Glomerular visceral epithelial cell (primary cell): ENCODE measurements around the gene FAM98A.

Experiments
- DNase-seq: peaks from one replicate; pipeline ENCODE4 v3.0.0-alpha.2; 2016; ENCODE audit errors: extremely low spot score

The FAM98A gene

GRCh38 chr2:33597026-33597425 is 2.1 kb downstream of the FAM98A start:
- DNase-seq, result no peak

GRCh38 chr2:33595385-33595784 is 3.7 kb downstream of the FAM98A start:
- no peak for DNase-seq

GRCh38 chr2:33589444-33589843 is 9.7 kb downstream of the FAM98A start:
- no peak for DNase-seq

GRCh38 chr2:33588232-33588631 is 10.9 kb downstream of the FAM98A start:
- DNase-seq, result no peak

GRCh38 chr2:33586766-33587165 is 12.3 kb downstream of the FAM98A start:
- DNase-seq, result no peak

- DNase-seq, result peak; percentile 20
Measured at GRCh38 chr2:33583194-33583938, 15.7 kb downstream of the FAM98A start.

- DNase-seq, result no peak
Measured at GRCh38 chr2:33581872-33582271, 17.2 kb downstream of the FAM98A start.

- DNase-seq, result no peak
Measured at GRCh38 chr2:33579227-33579626, 19.9 kb downstream of the FAM98A start.

- DNase-seq, result no peak
Measured at GRCh38 chr2:33577668-33578067, 21.4 kb downstream of the FAM98A start.

- no peak for DNase-seq
Measured at GRCh38 chr2:33577084-33577483, 22.0 kb downstream of the FAM98A start.

GRCh38 chr2:33573657-33574056 is 25.4 kb downstream of the FAM98A start:
- no peak for DNase-seq

GRCh38 chr2:33570681-33571080 is 28.4 kb downstream of the FAM98A start:
- no peak for DNase-seq

- DNase-seq, result no peak
Measured at GRCh38 chr2:33561872-33562271, 37.2 kb downstream of the FAM98A start.

GRCh38 chr2:33560017-33560416 is 39.1 kb downstream of the FAM98A start:
- DNase-seq, result no peak

- DNase-seq, result no peak
Measured at GRCh38 chr2:33559328-33559727, 39.8 kb downstream of the FAM98A start.

GRCh38 chr2:33555681-33556080 is 43.4 kb downstream of the FAM98A start:
- DNase-seq, result no peak

GRCh38 chr2:33552758-33553461 is 46.2 kb downstream of the FAM98A start:
- peak; percentile 12 for DNase-seq

- no peak for DNase-seq
Measured at GRCh38 chr2:33550206-33550605, 48.9 kb downstream of the FAM98A start.

GRCh38 chr2:33541243-33541642 is 57.9 kb downstream of the FAM98A start:
- no peak for DNase-seq

- no peak for DNase-seq
Measured at GRCh38 chr2:33535421-33535820, 63.7 kb downstream of the FAM98A start.
